HepG2 (cell line): ENCODE data around the gene DCPS. TPM values are rescaled to one million over a fixed set of nuclear protein-coding genes. Genes with fewer than 3 reads are reported as not detected.
A peak's percentile ranks its signal among the peaks of the same experiment; 100 is the strongest.

Source experiments
- ATF1 ChIP-seq: IDR thresholded peaks from 2 replicates; pipeline ENCODE4 v1.6.1; 2016; ENCODE audit warnings: mild to moderate bottlenecking, control low read depth
- CHD2 ChIP-seq: IDR thresholded peaks from 2 replicates; pipeline ENCODE4 v1.6.1; 2011; ENCODE audit warnings: low read depth, low read length, improper control_type of control experiment
- ELF1 ChIP-seq: sonication (generic); formaldehyde crosslinking; IDR thresholded peaks from 2 replicates; pipeline ENCODE4 v1.4.0; 2020; ENCODE audit warnings: missing genetic modification reagents
- EP300 ChIP-seq, 3 experiments: sonication (generic) in 1 of 3; formaldehyde crosslinking in 1 of 3; IDR thresholded peaks; 2 replicates each; pipeline versions ENCODE4 v1.5.1 to v1.6.1; 2011 to 2020; ENCODE audit warnings: low read depth in 2 of 3, low read length in 2 of 3, borderline replicate concordance in 1 of 3, improper control_type of control experiment in 1 of 3, mild to moderate bottlenecking in 1 of 3, missing genetic modification reagents in 1 of 3, moderate library complexity in 1 of 3
- IRF2 ChIP-seq: IDR thresholded peaks from 2 replicates; pipeline ENCODE4 v1.6.1; 2018; ENCODE audit warnings: missing genetic modification reagents, missing compliant biosample characterization
- PHF20 ChIP-seq: sonication (generic); formaldehyde crosslinking; IDR thresholded peaks from 2 replicates; pipeline ENCODE4 v1.5.0; 2020; ENCODE audit warnings: mild to moderate bottlenecking, missing genetic modification reagents
- RARA ChIP-seq: IDR thresholded peaks from 2 replicates; pipeline ENCODE4 v1.6.1; 2016; ENCODE audit warnings: missing genetic modification reagents, missing compliant biosample characterization
- THAP11 ChIP-seq: IDR thresholded peaks from 2 replicates; pipeline ENCODE4 v1.6.1; 2016; ENCODE audit warnings: missing biosample characterization, missing genetic modification reagents
- ZNF317 ChIP-seq: sonication (generic); formaldehyde crosslinking; IDR thresholded peaks from 2 replicates; pipeline ENCODE4 v1.5.0; 2020; ENCODE audit warnings: mild to moderate bottlenecking, missing genetic modification reagents
- ZNF441 ChIP-seq: sonication (generic); formaldehyde crosslinking; IDR thresholded peaks from 2 replicates; pipeline ENCODE4 v1.7.0; 2021; ENCODE audit warnings: missing genetic modification reagents, borderline replicate concordance
- ZNF713 ChIP-seq: sonication (generic); formaldehyde crosslinking; IDR thresholded peaks from 2 replicates; pipeline ENCODE4 v1.4.0; 2020; ENCODE audit warnings: mild to moderate bottlenecking, missing genetic modification reagents
- polyA plus RNA-seq, 8 experiments: library from polyadenylated mRNA; depleted of rRNA in 3 of 8; stranded (reverse) in 7 of 8; unstranded in 1 of 8; fragments of >200 nt; fragmentation: Illumina TruSeq in 4 of 8; extraction: Trizol in 4 of 8; gene quantifications; 2 replicates each; pipeline versions ENCODE4 v1.2.1 to v1.2.3, GENCODE V29; 2011 to 2016; ENCODE audit warnings: low read depth in 4 of 8, missing spikeins in 1 of 8, mixed read lengths in 1 of 8; ENCODE audit not compliant: insufficient read depth in 1 of 8
- total RNA-seq, 5 experiments: library from RNA; depleted of rRNA; stranded (reverse); fragments of >200 nt; fragmentation: Illumina TruSeq; extraction: Trizol; gene quantifications; 2 replicates each; pipeline ENCODE4 v1.2.3, GENCODE V29; 2016; ENCODE audit warnings: low read depth in 1 of 5
- TF ChIP-seq, protein P1 (sequence below): sonication (generic); formaldehyde crosslinking; IDR thresholded peaks from 2 replicates; pipeline ENCODE4 v1.5.1; 2020; ENCODE audit warnings: missing genetic modification reagents, mild to moderate bottlenecking, borderline replicate concordance
- TF ChIP-seq, protein P2 (sequence below): sonication (generic); formaldehyde crosslinking; IDR thresholded peaks from 2 replicates; pipeline ENCODE4 v1.5.1; 2020; ENCODE audit warnings: mild to moderate bottlenecking, missing genetic modification reagents, borderline replicate concordance
- TF ChIP-seq, protein P3 (sequence below): IDR thresholded peaks from 2 replicates; pipeline ENCODE4 v1.6.1; 2016; ENCODE audit warnings: low read depth, missing genetic modification reagents, missing compliant biosample characterization
- TF ChIP-seq, protein P4 (sequence below), 2 experiments: fragments of 450-650 bp in 1 of 2; sonication (generic) in 1 of 2; formaldehyde crosslinking; IDR thresholded peaks; 2 replicates each; pipeline versions ENCODE4 v1.5.0 to v1.8.0; 2020 to 2022; ENCODE audit warnings: mild to moderate bottlenecking in 1 of 2, missing genetic modification reagents in 1 of 2

The DCPS gene
- total and polyA plus RNA-seq, 2 of the 13 experiments (the other 11 are each of a cell fraction or from before 2014, with no cell fraction given), result 21.9 to 22.5 TPM

DNA sequence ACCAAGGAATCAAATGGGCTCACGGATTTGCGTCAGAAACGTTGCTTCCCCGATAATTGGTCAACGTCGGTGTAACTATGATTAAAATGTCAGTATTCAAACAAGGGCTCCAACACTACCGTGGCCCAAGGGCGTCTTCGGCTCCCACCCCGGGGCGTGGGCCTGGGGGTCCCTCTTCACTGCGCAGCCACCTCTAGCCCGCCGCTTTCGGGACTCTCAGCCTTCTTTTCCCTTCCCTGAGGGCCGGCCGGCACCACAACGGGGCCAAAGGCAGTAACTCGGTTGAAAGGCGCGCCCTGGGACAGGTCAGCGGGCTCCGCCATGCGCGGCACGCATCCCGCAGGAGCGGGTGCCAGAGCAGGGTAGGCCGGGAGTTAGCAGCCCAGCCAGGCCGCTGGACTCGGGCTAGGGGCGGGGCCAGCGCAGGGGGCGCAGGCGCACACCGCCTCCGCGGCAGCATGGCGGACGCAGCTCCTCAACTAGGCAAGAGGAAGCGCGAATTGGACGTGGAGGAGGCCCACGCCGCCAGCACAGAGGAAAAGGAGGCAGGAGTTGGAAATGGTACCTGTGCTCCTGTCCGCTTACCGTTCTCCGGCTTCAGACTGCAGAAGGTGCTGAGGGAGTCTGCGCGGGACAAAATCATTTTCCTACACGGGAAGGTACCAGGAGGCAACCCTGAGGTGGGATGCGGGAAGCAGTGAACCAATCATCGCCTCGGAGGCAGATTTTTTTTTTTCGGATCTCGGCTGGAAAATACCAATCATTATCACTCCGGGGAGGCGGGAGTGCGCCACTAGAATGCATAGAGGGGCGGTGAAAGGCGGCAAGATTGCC, at the start of gene DCPS (continued):
- TF ChIP-seq THAP11 (CRISPR knock-in tag) (peak; percentile 68), ZNF317 (CRISPR knock-in tag) (no peak; the same call in 1 of the 2 replicates), EP300 (IDR thresholded peaks at IDR 0.05; ENCODE audit: low read depth in 2 of 2, low read length in 2 of 2) (no peak), EP300 (CRISPR knock-in tag; IDR thresholded peaks at IDR 0.05; ENCODE audit: borderline replicate concordance) (peak; percentile 56), ELF1 (CRISPR knock-in tag) (peak; percentile 29; the same call in 1 of the 2 replicates), ZNF441 (CRISPR knock-in tag) (peak; percentile 93), PHF20 (CRISPR knock-in tag) (peak; percentile 91), ATF1 (CRISPR knock-in tag) (no peak), CHD2 (no peak; the same call in 1 of the 2 replicates), RARA (no peak), IRF2 (CRISPR knock-in tag) (peak; percentile 66), ZNF713 (no peak)
- TF ChIP-seq, protein P1, sequence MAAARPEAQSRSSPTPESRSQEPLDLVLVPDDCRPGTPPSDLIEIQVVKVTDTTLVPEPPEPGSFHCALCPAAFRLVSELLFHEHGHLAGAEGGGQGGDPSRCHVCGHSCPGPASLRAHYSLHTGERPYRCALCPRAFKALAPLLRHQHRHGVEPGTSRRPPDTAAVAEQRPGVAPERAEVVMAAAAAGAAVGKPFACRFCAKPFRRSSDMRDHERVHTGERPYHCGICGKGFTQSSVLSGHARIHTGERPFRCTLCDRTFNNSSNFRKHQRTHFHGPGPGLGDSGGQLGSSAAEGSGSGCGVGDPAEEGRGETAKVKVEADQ (CRISPR knock-in tag), result peak; percentile 99
- TF ChIP-seq, protein P2, sequence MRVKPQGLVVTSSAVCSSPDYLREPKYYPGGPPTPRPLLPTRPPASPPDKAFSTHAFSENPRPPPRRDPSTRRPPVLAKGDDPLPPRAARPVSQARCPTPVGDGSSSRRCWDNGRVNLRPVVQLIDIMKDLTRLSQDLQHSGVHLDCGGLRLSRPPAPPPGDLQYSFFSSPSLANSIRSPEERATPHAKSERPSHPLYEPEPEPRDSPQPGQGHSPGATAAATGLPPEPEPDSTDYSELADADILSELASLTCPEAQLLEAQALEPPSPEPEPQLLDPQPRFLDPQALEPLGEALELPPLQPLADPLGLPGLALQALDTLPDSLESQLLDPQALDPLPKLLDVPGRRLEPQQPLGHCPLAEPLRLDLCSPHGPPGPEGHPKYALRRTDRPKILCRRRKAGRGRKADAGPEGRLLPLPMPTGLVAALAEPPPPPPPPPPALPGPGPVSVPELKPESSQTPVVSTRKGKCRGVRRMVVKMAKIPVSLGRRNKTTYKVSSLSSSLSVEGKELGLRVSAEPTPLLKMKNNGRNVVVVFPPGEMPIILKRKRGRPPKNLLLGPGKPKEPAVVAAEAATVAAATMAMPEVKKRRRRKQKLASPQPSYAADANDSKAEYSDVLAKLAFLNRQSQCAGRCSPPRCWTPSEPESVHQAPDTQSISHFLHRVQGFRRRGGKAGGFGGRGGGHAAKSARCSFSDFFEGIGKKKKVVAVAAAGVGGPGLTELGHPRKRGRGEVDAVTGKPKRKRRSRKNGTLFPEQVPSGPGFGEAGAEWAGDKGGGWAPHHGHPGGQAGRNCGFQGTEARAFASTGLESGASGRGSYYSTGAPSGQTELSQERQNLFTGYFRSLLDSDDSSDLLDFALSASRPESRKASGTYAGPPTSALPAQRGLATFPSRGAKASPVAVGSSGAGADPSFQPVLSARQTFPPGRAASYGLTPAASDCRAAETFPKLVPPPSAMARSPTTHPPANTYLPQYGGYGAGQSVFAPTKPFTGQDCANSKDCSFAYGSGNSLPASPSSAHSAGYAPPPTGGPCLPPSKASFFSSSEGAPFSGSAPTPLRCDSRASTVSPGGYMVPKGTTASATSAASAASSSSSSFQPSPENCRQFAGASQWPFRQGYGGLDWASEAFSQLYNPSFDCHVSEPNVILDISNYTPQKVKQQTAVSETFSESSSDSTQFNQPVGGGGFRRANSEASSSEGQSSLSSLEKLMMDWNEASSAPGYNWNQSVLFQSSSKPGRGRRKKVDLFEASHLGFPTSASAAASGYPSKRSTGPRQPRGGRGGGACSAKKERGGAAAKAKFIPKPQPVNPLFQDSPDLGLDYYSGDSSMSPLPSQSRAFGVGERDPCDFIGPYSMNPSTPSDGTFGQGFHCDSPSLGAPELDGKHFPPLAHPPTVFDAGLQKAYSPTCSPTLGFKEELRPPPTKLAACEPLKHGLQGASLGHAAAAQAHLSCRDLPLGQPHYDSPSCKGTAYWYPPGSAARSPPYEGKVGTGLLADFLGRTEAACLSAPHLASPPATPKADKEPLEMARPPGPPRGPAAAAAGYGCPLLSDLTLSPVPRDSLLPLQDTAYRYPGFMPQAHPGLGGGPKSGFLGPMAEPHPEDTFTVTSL (CRISPR knock-in tag), result no peak
- TF ChIP-seq, protein P3, sequence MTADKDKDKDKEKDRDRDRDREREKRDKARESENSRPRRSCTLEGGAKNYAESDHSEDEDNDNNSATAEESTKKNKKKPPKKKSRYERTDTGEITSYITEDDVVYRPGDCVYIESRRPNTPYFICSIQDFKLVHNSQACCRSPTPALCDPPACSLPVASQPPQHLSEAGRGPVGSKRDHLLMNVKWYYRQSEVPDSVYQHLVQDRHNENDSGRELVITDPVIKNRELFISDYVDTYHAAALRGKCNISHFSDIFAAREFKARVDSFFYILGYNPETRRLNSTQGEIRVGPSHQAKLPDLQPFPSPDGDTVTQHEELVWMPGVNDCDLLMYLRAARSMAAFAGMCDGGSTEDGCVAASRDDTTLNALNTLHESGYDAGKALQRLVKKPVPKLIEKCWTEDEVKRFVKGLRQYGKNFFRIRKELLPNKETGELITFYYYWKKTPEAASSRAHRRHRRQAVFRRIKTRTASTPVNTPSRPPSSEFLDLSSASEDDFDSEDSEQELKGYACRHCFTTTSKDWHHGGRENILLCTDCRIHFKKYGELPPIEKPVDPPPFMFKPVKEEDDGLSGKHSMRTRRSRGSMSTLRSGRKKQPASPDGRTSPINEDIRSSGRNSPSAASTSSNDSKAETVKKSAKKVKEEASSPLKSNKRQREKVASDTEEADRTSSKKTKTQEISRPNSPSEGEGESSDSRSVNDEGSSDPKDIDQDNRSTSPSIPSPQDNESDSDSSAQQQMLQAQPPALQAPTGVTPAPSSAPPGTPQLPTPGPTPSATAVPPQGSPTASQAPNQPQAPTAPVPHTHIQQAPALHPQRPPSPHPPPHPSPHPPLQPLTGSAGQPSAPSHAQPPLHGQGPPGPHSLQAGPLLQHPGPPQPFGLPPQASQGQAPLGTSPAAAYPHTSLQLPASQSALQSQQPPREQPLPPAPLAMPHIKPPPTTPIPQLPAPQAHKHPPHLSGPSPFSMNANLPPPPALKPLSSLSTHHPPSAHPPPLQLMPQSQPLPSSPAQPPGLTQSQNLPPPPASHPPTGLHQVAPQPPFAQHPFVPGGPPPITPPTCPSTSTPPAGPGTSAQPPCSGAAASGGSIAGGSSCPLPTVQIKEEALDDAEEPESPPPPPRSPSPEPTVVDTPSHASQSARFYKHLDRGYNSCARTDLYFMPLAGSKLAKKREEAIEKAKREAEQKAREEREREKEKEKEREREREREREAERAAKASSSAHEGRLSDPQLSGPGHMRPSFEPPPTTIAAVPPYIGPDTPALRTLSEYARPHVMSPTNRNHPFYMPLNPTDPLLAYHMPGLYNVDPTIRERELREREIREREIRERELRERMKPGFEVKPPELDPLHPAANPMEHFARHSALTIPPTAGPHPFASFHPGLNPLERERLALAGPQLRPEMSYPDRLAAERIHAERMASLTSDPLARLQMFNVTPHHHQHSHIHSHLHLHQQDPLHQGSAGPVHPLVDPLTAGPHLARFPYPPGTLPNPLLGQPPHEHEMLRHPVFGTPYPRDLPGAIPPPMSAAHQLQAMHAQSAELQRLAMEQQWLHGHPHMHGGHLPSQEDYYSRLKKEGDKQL, result no peak
- TF ChIP-seq, protein P4, sequence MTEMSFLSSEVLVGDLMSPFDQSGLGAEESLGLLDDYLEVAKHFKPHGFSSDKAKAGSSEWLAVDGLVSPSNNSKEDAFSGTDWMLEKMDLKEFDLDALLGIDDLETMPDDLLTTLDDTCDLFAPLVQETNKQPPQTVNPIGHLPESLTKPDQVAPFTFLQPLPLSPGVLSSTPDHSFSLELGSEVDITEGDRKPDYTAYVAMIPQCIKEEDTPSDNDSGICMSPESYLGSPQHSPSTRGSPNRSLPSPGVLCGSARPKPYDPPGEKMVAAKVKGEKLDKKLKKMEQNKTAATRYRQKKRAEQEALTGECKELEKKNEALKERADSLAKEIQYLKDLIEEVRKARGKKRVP (CRISPR knock-in tag; IDR thresholded peaks at IDR 0.05), result 0 out of 4 replicates have a peak, but pooled peaks of 1 of the 2 experiments have one; percentile 64
